Middle frontal gyrus (tissue), 1 donor: ENCODE data around the gene PDE11A.

Experiments used
- DNase-seq: peaks from one replicate; pipeline ENCODE4 v3.0.0-alpha.2; 2015; ENCODE audit warnings: low spot score; ENCODE audit errors: extremely low spot score

Gene PDE11A

DNA sequence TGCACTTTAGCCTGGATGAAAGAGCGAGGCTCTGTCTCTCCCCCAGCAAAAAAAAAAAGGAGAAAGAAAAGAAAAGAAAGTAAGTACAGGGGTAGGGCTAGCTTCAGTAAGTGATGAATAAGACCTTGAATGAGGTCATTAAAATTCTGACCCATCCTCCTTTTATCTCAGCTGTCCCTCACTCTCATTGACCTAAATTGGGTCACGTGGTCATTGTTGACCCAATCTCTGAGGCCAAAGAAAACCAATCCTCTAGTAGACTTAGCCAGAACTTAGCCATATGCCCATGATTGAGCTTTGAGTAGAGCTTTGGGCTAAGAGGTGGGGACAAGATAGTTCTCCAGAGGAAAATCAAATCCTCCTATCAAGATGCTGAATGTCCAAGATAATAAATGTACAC, 149.3 kb downstream of the PDE11A start:
- no peak for DNase-seq

DNA sequence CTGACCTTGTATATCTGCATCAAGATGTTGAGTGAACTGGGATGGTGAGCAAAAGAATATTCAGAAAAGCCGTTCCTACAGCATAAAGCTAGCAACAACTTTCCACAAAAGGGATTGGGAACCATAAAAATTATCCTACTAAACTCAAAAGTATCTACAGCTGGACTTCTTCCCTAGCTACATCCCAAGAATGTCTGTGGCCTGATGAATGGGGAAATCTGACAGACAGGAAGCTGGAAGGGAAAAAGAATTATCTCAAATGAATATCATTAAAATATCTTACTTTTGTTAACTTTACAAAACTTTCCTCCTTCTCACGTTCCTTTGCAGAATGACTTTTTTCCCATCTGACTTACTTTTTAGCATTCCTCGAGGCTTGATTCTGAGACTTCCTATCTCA, 150.9 kb downstream of the PDE11A start:
- DNase-seq: no peak

DNA sequence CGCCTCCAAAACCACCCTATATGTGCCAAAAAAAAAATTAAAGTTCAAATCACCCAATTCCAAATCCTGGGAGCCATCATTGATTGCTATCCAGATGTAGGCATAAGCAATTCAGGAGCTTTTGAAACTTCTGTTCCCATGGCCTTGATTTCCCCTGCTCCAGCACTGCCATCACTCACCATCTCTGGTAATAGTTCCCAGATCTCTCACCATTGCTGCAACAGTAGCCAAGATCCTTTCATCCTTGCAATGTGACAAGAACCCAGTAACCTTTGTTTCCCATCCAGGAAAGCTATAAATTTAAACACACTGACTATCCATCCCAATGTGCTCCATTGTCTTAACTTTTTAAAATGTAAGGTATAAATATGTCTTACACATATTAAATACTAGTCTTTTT, 155.4 kb downstream of the PDE11A start:
- DNase-seq: no peak

DNA sequence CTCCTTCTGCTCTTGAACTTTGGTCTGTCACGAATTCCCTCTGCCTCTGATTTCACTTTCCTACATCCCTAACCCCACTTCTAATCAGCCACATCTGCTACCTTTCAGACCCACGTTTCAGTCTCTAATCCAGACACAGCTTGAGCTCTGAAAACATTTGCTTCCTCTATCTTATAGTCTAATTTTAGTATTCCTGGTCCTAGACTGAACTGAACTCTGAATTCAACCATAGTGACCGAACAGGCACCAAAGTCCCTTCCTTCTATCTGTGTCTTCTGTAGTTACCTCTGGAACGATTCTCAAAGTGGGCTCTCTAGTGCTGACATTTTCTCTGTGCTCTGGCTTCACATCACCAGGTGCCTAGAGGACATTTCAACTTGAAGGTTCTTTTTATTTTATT, 156.2 kb downstream of the PDE11A start:
- DNase-seq: no peak

DNA sequence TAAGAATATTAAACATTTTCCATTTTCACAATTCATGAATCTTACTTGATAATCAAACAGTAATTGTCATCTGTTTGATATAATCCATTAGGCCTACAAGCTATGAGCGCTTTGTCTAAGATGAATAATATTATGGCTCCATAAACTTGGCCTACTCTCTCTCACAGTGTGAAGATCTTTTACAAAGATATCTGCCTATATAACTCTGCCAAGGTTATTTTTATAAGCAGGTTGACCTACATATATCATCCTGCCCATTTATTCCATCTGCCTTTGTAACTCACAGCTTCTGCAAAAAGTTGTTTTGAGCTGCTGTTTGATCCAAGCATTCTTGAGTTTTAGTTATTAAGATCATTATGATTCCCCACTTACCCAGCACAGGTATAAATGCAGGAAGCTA, 158.3 kb downstream of the PDE11A start:
- DNase-seq: no peak

DNA sequence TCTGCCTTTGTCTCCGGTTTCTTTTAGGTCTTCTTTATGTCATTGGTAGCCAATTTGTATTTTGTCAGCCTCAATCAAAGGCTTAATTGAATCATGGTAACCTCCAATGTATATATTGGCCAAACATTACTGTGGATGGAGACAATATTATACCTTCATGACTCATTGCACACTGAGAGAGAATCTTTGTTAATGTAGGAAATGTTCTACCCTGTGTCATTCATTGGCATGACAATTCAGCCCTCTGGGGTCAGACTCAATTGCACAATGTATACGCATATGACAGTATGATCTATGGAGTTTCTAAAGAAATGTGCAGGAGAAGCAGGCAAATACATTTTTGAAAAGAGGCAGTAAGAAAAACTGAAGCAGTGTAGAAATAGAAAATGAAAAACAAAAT, 162.6 kb downstream of the PDE11A start:
- DNase-seq: no peak

DNA sequence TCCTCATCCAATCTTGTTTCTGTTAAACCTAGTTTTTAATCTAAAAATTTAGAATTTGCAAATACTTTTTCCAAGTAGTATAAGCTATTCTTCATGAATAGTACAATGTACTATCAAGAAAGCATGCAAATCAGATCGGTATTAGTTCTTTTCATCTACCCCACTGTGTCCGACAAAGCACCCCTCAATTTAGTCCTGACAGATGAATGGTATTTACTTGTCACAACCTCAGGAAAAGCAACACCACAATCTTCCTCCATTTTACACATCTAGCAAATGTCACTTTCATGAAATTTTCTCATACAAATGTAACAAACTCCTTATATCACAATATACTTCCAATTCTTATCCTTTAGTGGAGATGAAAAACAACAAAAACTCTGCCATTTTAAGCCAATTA, 163.8 kb downstream of the PDE11A start:
- DNase-seq: no peak

DNA sequence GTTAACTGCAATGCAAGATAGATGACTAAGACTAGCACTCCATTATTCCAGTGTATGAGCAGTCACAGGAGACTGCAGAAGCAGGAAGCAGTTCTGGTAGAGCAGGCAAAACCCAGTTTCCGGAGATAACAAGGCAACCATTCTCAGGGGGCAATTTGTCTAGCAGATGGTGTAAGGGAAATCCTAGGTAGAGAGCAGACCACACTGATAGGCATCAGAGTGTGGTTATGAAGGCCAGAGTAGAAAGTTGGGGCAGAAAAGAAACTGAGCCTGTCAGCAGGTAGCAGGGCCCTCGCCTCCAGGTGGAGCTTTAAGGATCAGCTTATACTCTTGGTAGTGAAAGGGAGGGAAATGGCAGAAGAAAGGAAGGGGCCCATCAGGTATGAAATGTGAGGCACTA, 164.4 kb downstream of the PDE11A start:
- no peak for DNase-seq

DNA sequence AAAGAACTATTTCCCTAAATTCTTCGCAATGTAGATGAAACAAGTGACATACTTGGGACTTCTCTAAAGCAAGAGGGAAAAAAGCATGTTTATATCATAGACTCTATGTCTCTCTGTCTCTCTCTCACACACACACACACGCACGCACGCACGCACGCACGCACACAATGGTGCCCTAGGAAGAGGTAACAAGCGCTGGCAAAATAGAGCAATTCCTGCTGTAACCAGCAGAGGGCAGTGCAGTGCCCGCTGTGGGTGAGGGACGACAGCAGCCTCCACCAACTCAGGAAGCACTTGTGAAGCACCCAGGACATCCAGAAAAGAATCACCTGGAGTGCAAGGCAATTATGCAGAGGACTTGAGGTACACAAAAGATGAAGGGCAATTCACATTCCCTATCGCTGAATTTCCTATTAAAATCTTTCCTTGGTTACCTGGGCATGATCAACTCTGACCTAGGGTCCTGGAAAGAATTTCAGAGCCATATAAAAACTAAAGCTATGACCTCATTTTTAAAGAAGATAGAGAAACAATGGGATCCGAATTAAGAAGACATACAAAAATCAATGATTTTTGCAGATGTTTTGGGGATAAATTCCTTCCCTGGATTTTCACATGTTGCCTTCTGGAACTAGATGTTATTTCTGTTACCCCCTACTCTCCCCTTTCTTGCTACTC, 166.4 kb downstream of the PDE11A start:
- no peak for DNase-seq

DNA sequence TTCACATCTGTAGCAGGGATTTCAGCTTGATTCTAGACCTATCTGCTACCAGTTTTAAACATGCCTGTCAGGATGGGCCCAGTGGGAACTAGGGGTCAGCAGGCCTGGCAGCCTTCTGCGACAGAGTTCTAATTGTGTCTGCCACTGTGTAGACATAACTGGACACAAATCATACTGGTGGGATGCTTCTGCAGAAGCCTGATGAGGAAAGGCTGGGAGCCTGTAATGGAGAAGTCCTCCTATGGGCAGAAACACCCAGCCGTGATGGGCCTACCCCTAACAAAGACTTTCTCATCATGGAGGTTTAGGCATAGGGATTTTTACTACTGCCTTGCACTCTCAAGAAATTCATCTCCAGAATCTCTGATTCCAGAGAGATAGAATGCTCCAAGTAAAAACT, 166.9 kb downstream of the PDE11A start:
- DNase-seq: no peak

DNA sequence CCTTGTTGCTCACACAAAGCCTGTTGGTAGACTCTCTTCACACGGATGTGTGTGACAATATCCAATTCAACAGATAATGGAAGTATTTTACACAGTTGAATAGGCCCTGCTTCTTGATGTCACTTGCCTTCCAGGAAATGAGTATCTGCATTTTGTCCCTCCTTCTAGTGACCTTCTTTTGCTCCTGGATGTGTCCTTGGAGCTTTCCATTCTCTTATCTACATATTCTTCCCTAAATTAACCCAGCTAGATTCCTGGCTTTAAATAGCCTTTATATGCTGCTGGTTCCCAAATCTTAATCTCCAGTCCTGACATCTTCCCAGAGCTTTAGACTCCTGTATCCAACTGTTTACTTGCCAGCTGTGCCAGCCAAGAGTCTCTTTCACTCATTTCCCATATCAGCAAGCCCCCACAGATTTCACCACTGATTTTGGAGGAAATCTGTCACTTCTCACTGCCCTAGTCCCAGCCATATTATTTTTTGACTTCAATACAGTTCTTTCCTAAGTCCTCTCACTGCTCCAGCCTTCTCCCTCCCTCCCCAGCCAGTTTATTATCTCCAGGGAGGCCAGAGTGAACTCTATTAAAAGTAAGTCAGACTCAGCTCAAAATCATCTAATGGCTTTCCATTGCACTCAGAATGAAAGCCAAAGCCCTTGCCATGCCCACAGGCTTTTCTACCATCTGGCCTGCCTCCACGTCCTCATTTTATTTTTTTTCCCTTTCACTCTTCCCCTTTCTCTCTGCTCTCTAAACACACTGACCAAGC, 170.0 kb downstream of the PDE11A start:
- no peak for DNase-seq

DNA sequence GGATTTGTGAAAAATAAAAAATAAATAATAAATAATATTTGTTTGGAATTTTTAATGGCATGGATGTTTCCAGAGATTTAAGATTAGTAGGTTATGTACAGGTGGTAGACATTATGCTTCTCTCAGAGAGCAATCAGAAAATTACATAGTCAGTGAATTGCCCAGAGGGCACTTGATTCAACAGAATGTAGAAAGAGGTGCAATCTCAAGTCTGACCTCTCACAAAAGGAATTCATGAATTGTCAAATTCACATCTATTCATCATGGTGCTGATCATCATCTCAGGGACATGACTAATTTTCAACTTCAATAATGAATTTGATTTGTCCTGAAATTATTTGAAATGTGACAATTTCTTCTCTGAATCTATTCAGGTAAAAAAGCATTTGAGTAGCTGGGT, 172.5 kb downstream of the PDE11A start:
- DNase-seq: no peak

DNA sequence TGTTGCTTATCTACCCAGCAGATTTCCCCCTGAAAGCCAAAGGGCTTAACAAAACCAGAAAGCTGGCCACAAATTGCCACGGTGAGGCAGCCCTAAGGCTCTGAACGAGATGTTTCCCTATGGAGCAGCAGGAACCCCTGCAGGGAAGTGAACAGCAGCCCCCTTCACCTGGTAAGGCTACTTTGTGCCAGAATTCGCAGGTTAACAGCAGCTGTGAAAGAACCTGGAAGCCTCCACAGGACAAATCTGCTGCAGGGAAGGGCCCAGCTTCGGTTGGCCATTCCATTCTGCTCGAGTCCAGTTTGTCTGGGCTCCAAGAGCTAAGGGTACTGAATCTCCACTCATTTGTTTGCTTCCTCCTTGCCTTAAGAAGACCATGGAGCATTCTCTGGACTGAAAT, 175.3 kb downstream of the PDE11A start:
- DNase-seq: no peak

DNA sequence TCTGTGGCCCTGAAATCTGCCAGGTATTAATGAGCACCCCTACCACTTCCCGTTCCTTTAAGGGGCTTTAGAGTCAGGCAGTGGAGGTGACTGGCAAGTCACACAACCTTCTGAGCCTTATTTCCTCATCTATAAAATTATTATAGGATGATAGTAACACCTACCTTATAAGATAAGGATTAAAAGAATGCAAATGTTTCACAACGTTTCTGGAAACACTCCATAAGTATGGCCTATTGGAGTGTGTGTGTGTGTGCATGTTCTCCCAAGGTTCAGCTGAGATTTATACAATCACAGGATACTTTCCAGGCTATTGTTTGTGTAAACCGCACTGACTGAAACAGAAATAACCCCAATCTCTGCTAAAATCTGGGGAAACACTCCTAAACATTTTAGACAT, 176.0 kb downstream of the PDE11A start:
- DNase-seq: no peak

DNA sequence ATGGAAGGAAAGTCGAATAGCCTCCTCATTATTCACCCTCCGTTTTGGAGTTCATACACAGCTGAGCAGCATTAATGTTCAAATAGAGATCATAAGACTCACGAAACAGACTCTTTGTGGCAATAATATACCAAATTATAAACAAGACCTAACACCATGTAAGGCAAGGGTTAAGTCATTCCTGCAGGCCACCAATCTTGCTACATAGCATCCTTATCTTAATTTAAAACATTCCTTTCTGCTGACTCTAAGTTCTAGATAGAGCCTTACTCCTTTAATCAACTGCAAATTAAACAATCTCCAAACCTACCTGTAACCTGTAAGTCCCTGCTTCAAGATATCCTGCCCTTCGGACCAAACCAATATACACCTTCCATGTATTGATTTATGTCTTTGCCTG, 178.0 kb downstream of the PDE11A start:
- no peak for DNase-seq

DNA sequence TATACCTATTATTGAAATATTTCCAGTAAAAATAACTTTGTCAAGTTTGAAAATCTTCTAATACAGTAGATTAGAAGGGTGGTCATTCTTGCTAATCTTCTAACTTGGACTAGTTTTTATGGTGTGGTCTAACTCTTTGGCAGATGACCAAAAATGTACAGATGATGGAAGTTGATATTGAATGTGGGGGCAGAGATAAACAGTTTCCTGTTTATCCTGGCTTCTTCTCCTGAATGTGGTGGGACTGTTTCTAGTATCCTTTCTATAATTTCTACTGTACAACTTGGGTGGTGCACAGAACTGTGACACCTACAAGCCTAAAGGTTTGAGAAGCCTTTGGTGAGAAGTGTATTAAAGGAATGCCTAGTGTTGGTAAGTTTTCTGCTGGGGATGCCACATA, 178.7 kb downstream of the PDE11A start:
- DNase-seq: no peak

DNA sequence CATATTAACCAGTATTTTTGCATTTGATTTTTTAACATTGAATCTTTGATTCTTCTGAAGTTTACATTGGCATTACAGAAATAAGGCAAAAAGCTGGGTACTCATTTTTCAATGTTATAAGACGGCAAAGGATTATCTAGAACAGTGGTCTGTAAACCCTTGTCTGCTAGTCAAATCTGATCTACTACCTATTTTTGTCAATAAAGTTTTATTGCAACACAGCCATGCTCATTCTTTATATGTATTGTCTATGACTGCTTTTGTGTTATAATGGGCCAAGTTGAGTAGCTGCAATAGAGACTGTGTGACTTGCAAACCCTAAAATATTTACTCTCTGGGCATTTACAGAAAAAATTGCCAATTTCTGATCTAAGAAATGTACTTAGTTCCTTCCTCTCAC, 181.0 kb downstream of the PDE11A start:
- no peak for DNase-seq

DNA sequence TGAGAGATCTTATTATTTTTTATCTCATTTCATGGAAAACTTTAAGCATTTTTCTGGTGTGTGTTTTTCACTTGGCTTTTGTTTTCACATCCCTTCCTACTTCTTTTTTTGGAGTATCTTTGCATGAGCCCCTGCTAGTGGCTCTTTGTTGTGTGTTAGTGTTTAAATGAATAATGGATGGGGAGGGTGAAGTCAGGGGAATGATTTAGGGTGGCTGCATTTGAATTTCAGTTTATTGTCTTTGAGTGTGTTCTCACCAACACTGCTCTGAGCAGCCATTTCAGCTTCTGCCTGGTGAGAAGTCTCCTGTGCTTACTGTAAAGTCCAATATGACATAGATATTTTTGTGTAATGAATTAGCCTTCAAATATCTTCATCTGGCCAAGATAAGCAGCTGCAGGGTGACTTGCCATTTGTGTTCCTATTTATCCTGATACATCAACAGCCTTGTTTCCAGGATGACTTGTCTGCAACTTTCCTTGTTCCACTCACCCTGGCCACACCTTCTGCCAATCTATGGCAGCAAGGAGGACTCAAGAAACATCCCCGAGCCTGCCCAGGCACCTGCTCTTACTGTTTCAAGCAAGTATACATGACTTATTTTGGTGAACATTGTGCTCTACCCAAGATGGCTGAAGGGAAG, 182.6 kb downstream of the PDE11A start:
- no peak for DNase-seq

DNA sequence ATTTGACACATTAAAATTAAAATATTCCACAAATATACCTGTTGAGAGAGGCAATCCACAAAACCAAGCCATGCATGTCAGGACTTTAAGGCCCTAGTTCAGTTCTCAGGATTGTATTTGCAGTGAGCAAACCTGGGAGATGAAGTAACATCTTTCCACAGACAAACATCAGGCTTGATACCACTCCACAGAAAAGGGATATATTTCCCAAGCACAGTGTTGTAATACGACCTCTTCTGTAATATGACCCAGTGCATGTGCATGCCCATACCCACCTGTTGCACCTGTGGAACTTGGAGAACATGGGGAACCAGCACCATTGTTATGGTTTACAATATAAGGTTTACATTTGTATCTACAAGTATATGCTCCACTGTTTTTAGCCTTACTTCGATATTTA, 184.0 kb downstream of the PDE11A start:
- no peak for DNase-seq

DNA sequence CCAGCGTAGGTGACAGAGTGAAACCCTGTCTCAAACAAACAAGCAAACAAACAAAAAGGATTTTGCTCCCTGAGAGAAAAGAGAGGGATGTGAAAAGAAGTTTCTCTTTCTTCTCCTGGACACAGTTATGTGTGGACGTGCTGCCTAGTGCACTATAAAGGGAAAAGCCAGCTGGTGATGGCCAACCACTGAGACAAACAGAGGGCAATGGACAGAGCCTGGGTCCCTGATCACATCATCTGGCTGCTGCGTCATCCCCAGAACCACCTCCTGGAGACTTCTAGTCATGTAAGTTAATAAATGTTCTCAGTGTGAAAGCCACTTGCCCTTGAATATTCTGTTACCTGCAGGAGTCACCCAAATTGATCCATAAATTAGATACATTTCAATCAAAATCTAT, 184.9 kb downstream of the PDE11A start:
- DNase-seq: no peak

DNA sequence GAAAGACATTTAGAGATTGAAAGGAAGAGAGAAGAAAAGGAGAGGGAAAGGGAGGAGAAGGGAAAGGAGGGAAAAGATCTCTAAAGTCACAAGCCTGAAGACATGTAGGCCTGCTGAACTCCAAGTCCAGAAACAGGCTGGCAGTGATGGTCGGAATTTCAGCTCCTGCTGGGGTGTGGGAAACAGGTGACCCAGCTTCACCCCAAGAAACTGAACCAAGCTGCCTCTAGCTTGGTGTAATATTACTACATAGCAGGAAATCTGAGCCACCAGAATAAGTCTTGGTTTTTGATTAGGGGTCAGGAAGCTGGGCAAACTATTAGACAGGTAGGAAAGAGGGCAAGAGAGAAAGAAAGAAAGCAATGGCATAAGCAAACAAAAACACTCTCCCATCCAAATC, 185.8 kb downstream of the PDE11A start:
- no peak for DNase-seq

DNA sequence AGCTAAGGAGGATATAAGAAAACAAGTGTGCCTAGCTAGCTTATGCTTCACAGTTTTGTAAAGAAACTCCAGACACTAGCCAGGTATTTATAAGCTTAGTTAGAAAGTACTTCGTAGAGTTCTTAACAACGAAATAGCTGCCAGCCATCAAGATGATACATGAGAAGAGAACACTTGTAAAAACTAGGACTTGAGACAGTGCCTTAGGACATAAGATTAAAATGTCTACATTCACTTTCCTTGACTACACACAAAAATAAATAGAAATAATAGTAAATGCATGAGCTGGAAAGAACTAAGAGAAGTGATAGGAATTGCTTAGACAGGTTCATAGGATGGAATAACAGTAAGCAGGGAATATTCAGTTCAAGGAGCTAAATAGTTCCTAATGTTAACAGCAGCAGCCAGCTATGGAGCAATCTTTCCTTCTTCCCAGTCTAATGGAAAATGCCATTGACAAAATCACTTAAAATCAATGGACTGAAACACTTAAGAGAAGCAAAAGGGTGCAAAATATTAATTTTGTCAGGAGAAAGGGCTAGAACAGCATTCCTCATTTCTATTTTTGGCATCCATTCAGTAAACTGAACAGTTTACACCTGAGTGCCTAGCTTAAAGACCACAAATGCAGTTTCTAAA, 186.6 kb downstream of the PDE11A start:
- no peak for DNase-seq
